ENCODE measurements around the gene PCNA.

PCNA gene

DNA sequence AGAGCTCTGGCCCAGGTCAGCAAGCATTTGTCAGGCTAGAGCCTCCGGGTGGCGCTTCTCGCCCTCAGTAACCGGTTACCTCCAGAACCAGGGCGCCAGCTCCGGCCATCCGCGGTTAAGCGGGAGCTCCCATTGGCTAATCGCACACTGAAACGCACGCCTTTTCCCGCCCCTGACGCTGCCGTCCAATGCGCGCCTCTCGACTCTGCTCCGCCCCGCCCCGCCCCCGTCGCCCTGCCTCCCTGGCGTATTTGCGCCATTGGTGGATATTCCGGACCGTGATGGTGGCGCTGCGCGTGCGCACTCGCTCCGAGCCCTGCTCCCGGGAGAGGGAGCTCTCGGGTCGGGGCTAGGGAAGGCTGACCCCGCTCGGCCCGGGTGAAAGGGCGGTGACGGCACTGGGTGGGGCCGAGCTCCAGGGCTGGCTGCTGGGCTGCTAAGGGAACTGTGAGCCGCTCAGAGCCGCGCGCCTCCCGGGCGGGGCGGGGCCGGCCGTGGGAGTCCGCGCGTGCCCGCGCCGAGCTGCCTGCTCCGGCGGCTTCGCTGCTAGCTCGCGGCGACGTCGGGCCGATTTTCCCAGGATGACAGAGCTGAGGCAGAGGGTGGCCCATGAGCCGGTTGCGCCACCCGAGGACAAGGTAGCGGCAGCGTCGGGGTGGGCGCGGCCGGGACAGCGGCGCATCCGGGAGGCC lies 6.9 kb upstream of the PCNA start, which contains the start of gene CDS2:
Gene CDS2, plus strand, starts transcription at position 497 of the 692 bp plus-strand sequence. Its CDS starts 85 bp downstream, at position 582.
- DNase-seq: peak; percentile 98
- H3K27me3 ChIP-seq (ENCODE audit: control insufficient read depth in 1 of 2, insufficient read depth in 1 of 2, low read length in 2 of 2): no peaks in the 10 kb centered on the region
- peak within 1 kb of the TSS; percentile 78 for H3K27ac ChIP-seq (ENCODE audit: low read length, poor library complexity, severe bottlenecking)
- no peak within 1 kb of the TSS for H2AK5ac ChIP-seq (ENCODE audit: low read length, severe bottlenecking)
- H3K4me1 ChIP-seq (ENCODE audit: control insufficient read depth, insufficient read depth, low read depth, low read length): peaks cover 7% of the 10 kb centered on the region
- peaks cover 22% of the 10 kb centered on the region for H3K79me1 ChIP-seq (replicated peaks; ENCODE audit: low read length, poor library complexity, severe bottlenecking)
- peak within 1 kb of the TSS; percentile 75 for H2BK15ac ChIP-seq (ENCODE audit: low read depth, poor library complexity, severe bottlenecking)
- peak within 1 kb of the TSS in 1 of 2 experiments; percentile 86 for H3K23ac ChIP-seq (ENCODE audit: low read length in 2 of 2)
- peak within 1 kb of the TSS; percentile 95 for H3K9ac ChIP-seq (ENCODE audit: low read length)
- H3K14ac ChIP-seq (ENCODE audit: low read length in 2 of 2): peak within 1 kb of the TSS in 1 of 2 experiments; percentile 100
- peak within 1 kb of the TSS; percentile 52 for H4K91ac ChIP-seq (ENCODE audit: low read length)
- H3K4me2 ChIP-seq (ENCODE audit: low read length, poor library complexity, severe bottlenecking): peak within 1 kb of the TSS; percentile 83
- peak within 1 kb of the TSS in 1 of 2 experiments; percentile 77 for H2BK12ac ChIP-seq (ENCODE audit: low read length in 2 of 2)
- no peaks in the 10 kb centered on the region for H3K9me3 ChIP-seq (ENCODE audit: control insufficient read depth, low read length)
- no peak within 1 kb of the TSS for H2BK5ac ChIP-seq (ENCODE audit: low read depth, low read length, poor library complexity, severe bottlenecking)
- peak within 1 kb of the TSS; percentile 88 to 97 for H3K4me3 ChIP-seq (ENCODE audit: insufficient read depth in 1 of 2, low read depth in 1 of 2, low read length in 2 of 2)
- H2BK120ac ChIP-seq (ENCODE audit: low read depth, low read length): peak within 1 kb of the TSS; percentile 21
- H4K8ac ChIP-seq (ENCODE audit: low read length): peak within 1 kb of the TSS; percentile 80
- H2AFZ ChIP-seq (ENCODE audit: low read depth, low read length): peak within 1 kb of the TSS; percentile 99
- peak within 1 kb of the TSS; percentile 82 to 98 for H3K18ac ChIP-seq (ENCODE audit: low read depth in 1 of 2, low read length in 2 of 2)
- under 1% methylated on average over 75 of the region's 78 CpGs for WGBS
- H3K36me3 ChIP-seq (ENCODE audit: control insufficient read depth in 1 of 2, insufficient read depth in 2 of 2, low read depth in 1 of 2, low read length in 2 of 2): peaks cover 0 to 4% of the 10 kb centered on the region in 2 experiments
- H3K4ac ChIP-seq (ENCODE audit: low read depth in 1 of 2, low read length in 2 of 2): peak within 1 kb of the TSS; percentile 35 to 80

DNA sequence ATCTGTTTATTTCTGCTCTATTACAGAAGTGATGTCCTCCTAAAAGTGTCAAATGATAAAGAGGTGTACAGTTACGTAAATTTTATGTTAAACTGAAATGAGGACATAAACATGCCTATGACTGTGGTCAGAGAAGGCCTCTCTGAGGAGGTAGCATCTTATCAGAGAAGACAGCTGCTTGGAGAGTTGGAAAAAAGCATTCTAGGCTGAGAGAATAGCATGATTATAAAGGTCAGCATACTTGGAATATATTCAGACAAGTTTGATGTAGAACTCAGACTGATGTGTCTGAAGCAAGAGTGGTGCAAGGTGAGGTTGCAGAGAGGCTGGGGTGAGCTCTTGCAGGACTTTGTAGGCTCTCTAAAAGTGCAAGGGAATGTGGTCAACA lies 3.1 kb upstream of the PCNA start:
- no peak overlapping the region for H3K4me3 ChIP-seq (ENCODE audit: insufficient read depth in 1 of 2, low read depth in 1 of 2, low read length in 2 of 2)
- H3K4me1 ChIP-seq (ENCODE audit: control insufficient read depth, insufficient read depth, low read depth, low read length): peaks cover 10% of the 10 kb centered on the region
- no peak overlapping the region for H2AFZ ChIP-seq (ENCODE audit: low read depth, low read length)
- H3K79me1 ChIP-seq (replicated peaks; ENCODE audit: low read length, poor library complexity, severe bottlenecking): peaks cover 11% of the 10 kb centered on the region
- DNase-seq: no peak
- peaks cover 0 to 7% of the 10 kb centered on the region in 2 experiments for H3K36me3 ChIP-seq (ENCODE audit: control insufficient read depth in 1 of 2, insufficient read depth in 2 of 2, low read depth in 1 of 2, low read length in 2 of 2)
- no peak overlapping the region for H4K8ac ChIP-seq (ENCODE audit: low read length)
- H3K4ac ChIP-seq (ENCODE audit: low read depth in 1 of 2, low read length in 2 of 2): no peak overlapping the region
- no peak overlapping the region for H3K4me2 ChIP-seq (ENCODE audit: low read length, poor library complexity, severe bottlenecking)
- H2AK5ac ChIP-seq (ENCODE audit: low read length, severe bottlenecking): no peak overlapping the region
- H3K23ac ChIP-seq (ENCODE audit: low read length in 2 of 2): no peak overlapping the region
- H4K91ac ChIP-seq (ENCODE audit: low read length): no peak overlapping the region
- H2BK12ac ChIP-seq (ENCODE audit: low read length in 2 of 2): no peak overlapping the region
- no peak overlapping the region for H3K14ac ChIP-seq (ENCODE audit: low read length in 2 of 2)
- no peaks in the 10 kb centered on the region for H3K27me3 ChIP-seq (ENCODE audit: control insufficient read depth in 1 of 2, insufficient read depth in 1 of 2, low read length in 2 of 2)
- peak overlapping the region; percentile 7 for H3K9ac ChIP-seq (ENCODE audit: low read length)
- no peak overlapping the region for H2BK5ac ChIP-seq (ENCODE audit: low read depth, low read length, poor library complexity, severe bottlenecking)
- no peak overlapping the region for H3K18ac ChIP-seq (ENCODE audit: low read depth in 1 of 2, low read length in 2 of 2)
- H3K9me3 ChIP-seq (ENCODE audit: control insufficient read depth, low read length): no peaks in the 10 kb centered on the region
- H3K27ac ChIP-seq (ENCODE audit: low read length, poor library complexity, severe bottlenecking): no peak overlapping the region
- 83% methylated on average over 1 of the region's 1 CpG for WGBS
- no peak overlapping the region for H2BK120ac ChIP-seq (ENCODE audit: low read depth, low read length)
- H2BK15ac ChIP-seq (ENCODE audit: low read depth, poor library complexity, severe bottlenecking): no peak overlapping the region

DNA sequence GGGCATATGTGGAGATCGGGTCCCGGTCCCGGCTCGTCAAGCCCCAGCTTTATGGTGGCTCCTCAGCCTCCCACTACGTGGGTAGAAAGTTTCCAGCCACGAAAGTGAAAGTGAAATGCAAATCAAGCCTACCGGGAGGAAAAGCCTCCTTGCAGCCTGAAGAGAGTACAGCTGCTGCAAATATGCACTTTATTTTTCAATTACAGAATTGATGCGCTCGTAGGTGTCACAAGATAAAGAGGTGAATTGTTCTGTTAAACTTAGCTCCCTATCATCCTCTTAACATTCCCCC lies 373 bp upstream of the PCNA start:
- Histone ChIP-seq H3K27me3 (ENCODE audit: control insufficient read depth in 1 of 2, insufficient read depth in 1 of 2, low read length in 2 of 2) (no peaks in the 10 kb centered on the region), H2BK12ac (ENCODE audit: low read length in 2 of 2) (no peak overlapping the region), H4K91ac (ENCODE audit: low read length) (peak overlapping the region; percentile 67)

DNA sequence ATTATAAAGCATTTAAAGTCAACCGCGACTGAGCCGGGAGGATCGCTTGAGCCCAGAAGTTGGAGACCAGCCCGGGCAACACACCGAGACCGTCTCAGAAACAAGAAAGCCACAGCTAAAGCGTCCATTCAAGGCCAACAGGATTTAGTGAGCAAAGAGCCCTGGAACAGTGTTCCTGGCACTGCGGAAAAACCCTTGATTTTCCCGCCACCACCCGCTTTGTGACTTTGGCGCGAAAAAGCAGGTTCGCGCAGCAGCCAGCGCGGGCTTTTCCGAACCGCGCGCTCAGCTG lies 669 bp downstream of the PCNA start:
- H2BK120ac ChIP-seq (ENCODE audit: low read depth, low read length): no peak overlapping the region
- H2AFZ ChIP-seq (ENCODE audit: low read depth, low read length): no peak overlapping the region
- H3K4ac ChIP-seq (ENCODE audit: low read depth in 1 of 2, low read length in 2 of 2): no peak overlapping the region
- peak overlapping the region; percentile 100 for H3K9ac ChIP-seq (ENCODE audit: low read length)
- H2BK5ac ChIP-seq (ENCODE audit: low read depth, low read length, poor library complexity, severe bottlenecking): no peak overlapping the region
- H3K27ac ChIP-seq (ENCODE audit: low read length, poor library complexity, severe bottlenecking): no peak overlapping the region
- H2BK12ac ChIP-seq (ENCODE audit: low read length in 2 of 2): no peak overlapping the region
- peaks cover 3 to 45% of the 10 kb centered on the region in 2 experiments for H3K36me3 ChIP-seq (ENCODE audit: control insufficient read depth in 1 of 2, insufficient read depth in 2 of 2, low read depth in 1 of 2, low read length in 2 of 2)
- no peaks in the 10 kb centered on the region for H3K27me3 ChIP-seq (ENCODE audit: control insufficient read depth in 1 of 2, insufficient read depth in 1 of 2, low read length in 2 of 2)
- H3K18ac ChIP-seq (ENCODE audit: low read depth in 1 of 2, low read length in 2 of 2): no peak overlapping the region
- H2BK15ac ChIP-seq (ENCODE audit: low read depth, poor library complexity, severe bottlenecking): no peak overlapping the region
- no peak overlapping the region for H3K14ac ChIP-seq (ENCODE audit: low read length in 2 of 2)
- H3K79me1 ChIP-seq (replicated peaks; ENCODE audit: low read length, poor library complexity, severe bottlenecking): peaks cover 2% of the 10 kb centered on the region
- peak overlapping the region; percentile 68 to 100 for H3K4me3 ChIP-seq (ENCODE audit: insufficient read depth in 1 of 2, low read depth in 1 of 2, low read length in 2 of 2)
- WGBS: 0% methylated on average over 21 of the region's 21 CpGs
- no peak for DNase-seq
- H3K23ac ChIP-seq (ENCODE audit: low read length in 2 of 2): no peak overlapping the region
- H2AK5ac ChIP-seq (ENCODE audit: low read length, severe bottlenecking): no peak overlapping the region
- H3K4me2 ChIP-seq (ENCODE audit: low read length, poor library complexity, severe bottlenecking): peak overlapping the region; percentile 87
- H3K9me3 ChIP-seq (ENCODE audit: control insufficient read depth, low read length): no peaks in the 10 kb centered on the region
- no peak overlapping the region for H4K8ac ChIP-seq (ENCODE audit: low read length)
- H4K91ac ChIP-seq (ENCODE audit: low read length): no peak overlapping the region
- peaks cover 7% of the 10 kb centered on the region for H3K4me1 ChIP-seq (ENCODE audit: control insufficient read depth, insufficient read depth, low read depth, low read length)

More for the DNA sequence above, 373 bp upstream of the PCNA start:
- Histone ChIP-seq H3K79me1 (replicated peaks; ENCODE audit: low read length, poor library complexity, severe bottlenecking) (peaks cover 2% of the 10 kb centered on the region), H3K9me3 (ENCODE audit: control insufficient read depth, low read length) (no peaks in the 10 kb centered on the region), H3K27ac (ENCODE audit: low read length, poor library complexity, severe bottlenecking) (peak overlapping the region; percentile 100), H3K14ac (ENCODE audit: low read length in 2 of 2) (no peak overlapping the region), H2BK120ac (ENCODE audit: low read depth, low read length) (no peak overlapping the region), H3K4me3 (ENCODE audit: insufficient read depth in 1 of 2, low read depth in 1 of 2, low read length in 2 of 2) (peak overlapping the region; percentile 54 to 100), H2BK5ac (ENCODE audit: low read depth, low read length, poor library complexity, severe bottlenecking) (peak overlapping the region; percentile 96), H3K9ac (ENCODE audit: low read length) (peak overlapping the region; percentile 100), H4K8ac (ENCODE audit: low read length) (peak overlapping the region; percentile 84), H3K18ac (ENCODE audit: low read depth in 1 of 2, low read length in 2 of 2) (peak overlapping the region; percentile 63 to 93), H2AK5ac (ENCODE audit: low read length, severe bottlenecking) (peak overlapping the region; percentile 60), H3K36me3 (ENCODE audit: control insufficient read depth in 1 of 2, insufficient read depth in 2 of 2, low read depth in 1 of 2, low read length in 2 of 2) (peaks cover 3 to 35% of the 10 kb centered on the region in 2 experiments), H3K23ac (ENCODE audit: low read length in 2 of 2) (no peak overlapping the region), H2BK15ac (ENCODE audit: low read depth, poor library complexity, severe bottlenecking) (no peak overlapping the region), H2AFZ (ENCODE audit: low read depth, low read length) (peak overlapping the region; percentile 44), H3K4me1 (ENCODE audit: control insufficient read depth, insufficient read depth, low read depth, low read length) (peaks cover 7% of the 10 kb centered on the region), H3K4me2 (ENCODE audit: low read length, poor library complexity, severe bottlenecking) (peak overlapping the region; percentile 84), H3K4ac (ENCODE audit: low read depth in 1 of 2, low read length in 2 of 2) (peak overlapping the region in 1 of 2 experiments; percentile 84)
- 2% methylated on average over 8 of the region's 9 CpGs for WGBS
- DNase-seq: no peak
